ENCODE results near the gene SMG6. TPM values are rescaled to one million over a fixed set of nuclear protein-coding genes. Genes with fewer than 3 reads are reported as not detected.

SMG6 gene
- total RNA-seq, 3 donors from 2014 or later, result 24.9 to 29.3 (median 29.0) TPM

DNA sequence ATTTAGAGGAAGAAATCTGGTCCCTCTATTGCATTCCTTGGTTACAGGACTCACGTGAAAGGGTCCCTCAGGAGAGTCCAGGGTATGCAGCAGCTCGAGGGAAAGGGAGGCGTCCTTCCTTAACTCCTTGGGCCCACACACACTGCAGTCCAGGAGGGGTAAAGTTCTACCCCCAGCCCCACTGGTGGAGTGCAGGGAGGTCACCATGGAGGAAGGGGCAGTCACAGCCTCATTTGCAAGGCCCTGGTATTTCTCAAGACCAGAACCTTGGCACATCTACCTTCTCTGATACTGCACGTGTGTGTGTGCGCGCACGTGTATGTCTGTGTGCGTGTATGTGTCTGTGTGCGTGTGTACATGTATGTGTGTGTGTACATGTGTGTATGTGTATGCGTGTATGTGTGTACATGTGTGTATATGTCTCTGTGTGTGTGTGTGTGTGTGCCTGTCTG is 237.6 kb downstream of the SMG6 start:
- Histone ChIP-seq H3K36me3 (no peaks in the 10 kb centered on the region), H3K9me3 (no peaks in the 10 kb centered on the region), H3K27ac (peak overlapping the region; percentile 74 to 89), H3K27me3 (no peaks in the 10 kb centered on the region), H3K4me1 (peaks cover 11 to 12% of the 10 kb centered on the region in 2 donors), H3K4me3 (no peak overlapping the region)
- intact Hi-C loops (cut with DNase I; ENCODE audit: low total_unique reads), result no loop called here
- TF ChIP-seq POLR2A (IDR thresholded peaks at IDR 0.05) (no peak), POLR2AphosphoS5 (IDR thresholded peaks at IDR 0.05) (peak; percentile 26 to 61 (median 36))
- DNase-seq (ENCODE audit: low spot score in 2 of 2), result no peak

DNA sequence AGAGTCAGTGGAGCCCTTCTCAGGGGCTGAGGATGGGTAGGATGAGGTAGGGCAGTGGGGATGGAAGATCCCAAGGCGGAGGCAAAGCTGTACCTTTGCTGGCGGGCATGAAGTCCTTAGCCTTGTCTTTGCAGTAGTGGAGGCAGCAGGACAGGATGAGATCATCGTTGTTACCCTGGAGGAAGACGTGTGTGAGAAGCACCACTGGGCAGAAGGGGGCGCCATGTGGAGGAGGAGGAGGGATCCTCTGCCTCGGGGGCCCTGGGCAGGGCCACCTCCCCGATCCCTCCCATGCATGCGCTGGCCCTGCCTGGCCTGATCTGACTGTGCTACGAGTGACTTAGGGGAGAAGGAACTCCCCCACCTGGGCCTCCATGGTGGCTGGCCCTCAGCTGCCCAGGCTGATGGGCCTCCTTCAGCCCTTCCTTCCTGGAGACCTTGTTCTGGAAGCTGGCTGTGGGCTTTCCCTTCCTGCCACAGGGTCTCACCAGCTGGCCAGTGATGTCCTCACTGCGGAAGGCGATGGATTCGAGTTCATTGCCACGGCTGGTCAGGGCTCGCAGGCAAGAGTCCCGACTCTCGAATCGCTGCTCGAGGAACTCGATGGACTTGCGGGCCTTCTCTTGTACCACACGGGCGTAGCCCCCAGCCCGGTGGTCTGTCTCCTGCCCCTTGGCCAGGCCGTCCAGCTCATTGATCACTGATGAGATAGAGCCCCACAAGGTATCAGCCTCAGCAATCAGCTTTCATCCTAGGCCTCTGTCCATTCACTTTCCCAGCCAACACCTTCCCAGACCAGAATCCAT is 238.4 kb downstream of the SMG6 start:
- DNase-seq (ENCODE audit: low spot score in 2 of 2), result no peak
- intact Hi-C loops (cut with DNase I; ENCODE audit: low total_unique reads), result no loop called here
- Histone ChIP-seq H3K4me1 (peaks cover 11 to 12% of the 10 kb centered on the region in 2 donors), H3K27me3 (no peaks in the 10 kb centered on the region), H3K36me3 (no peaks in the 10 kb centered on the region), H3K9me3 (no peaks in the 10 kb centered on the region), H3K4me3 (no peak overlapping the region), H3K27ac (peak overlapping the region; percentile 74 to 89)
- TF ChIP-seq POLR2AphosphoS5 (IDR thresholded peaks at IDR 0.05), result no peak

DNA sequence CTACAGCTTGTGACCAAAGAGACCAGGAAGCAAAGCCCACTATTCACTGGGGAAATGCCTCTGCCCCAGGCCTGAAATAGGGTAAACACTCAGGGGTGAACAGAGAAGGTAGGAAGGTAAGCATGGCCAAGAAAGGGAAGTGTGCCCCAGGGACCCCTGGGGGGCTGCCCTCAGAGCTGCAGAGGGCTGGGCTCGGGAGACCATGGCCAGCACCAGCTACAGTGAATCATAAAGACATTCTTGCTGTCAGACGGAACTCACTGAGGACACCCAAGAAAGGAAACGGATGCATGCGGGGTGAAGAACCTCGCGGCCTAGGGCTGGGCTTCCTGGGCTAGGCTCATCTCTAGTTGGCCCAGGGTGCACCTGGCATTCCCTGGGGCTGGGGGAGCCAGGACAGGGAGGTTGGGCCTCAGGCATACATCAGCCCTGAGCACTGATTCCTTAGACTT is 239.0 kb downstream of the SMG6 start:
- Histone ChIP-seq H3K9me3 (no peaks in the 10 kb centered on the region), H3K36me3 (no peaks in the 10 kb centered on the region), H3K4me1 (peaks cover 11 to 12% of the 10 kb centered on the region in 2 donors), H3K4me3 (no peak overlapping the region), H3K27ac (peak overlapping the region; percentile 74 to 89), H3K27me3 (no peaks in the 10 kb centered on the region)
- intact Hi-C loops (cut with DNase I; ENCODE audit: low total_unique reads), result no loop called here
- DNase-seq (ENCODE audit: low spot score in 2 of 2), result no peak
- no peak for TF ChIP-seq POLR2A (IDR thresholded peaks at IDR 0.05)

DNA sequence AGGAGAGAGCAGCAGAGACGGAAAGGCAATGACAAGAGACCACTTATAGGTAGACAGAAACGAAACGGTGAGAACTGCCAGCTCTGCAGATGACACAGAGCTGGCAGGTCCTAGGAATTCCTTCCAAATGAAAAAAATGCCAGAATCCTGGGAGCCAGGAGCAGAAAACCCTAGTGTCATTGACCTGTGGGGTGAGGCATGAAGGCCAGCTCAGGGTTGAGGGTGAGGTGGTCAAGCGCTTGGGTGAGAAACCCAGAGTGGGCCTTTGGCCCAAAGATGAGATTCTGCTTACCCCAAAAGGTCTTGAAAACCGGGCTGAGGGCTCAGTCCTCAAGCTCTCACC is 239.5 kb downstream of the SMG6 start:
- Histone ChIP-seq H3K27me3 (no peaks in the 10 kb centered on the region), H3K4me3 (no peak overlapping the region), H3K36me3 (no peaks in the 10 kb centered on the region), H3K4me1 (peaks cover 11 to 12% of the 10 kb centered on the region in 2 donors), H3K27ac (peak overlapping the region; percentile 74 to 89), H3K9me3 (no peaks in the 10 kb centered on the region)
- intact Hi-C loops (cut with DNase I; ENCODE audit: low total_unique reads), result no loop called here
- TF ChIP-seq, protein P1, sequence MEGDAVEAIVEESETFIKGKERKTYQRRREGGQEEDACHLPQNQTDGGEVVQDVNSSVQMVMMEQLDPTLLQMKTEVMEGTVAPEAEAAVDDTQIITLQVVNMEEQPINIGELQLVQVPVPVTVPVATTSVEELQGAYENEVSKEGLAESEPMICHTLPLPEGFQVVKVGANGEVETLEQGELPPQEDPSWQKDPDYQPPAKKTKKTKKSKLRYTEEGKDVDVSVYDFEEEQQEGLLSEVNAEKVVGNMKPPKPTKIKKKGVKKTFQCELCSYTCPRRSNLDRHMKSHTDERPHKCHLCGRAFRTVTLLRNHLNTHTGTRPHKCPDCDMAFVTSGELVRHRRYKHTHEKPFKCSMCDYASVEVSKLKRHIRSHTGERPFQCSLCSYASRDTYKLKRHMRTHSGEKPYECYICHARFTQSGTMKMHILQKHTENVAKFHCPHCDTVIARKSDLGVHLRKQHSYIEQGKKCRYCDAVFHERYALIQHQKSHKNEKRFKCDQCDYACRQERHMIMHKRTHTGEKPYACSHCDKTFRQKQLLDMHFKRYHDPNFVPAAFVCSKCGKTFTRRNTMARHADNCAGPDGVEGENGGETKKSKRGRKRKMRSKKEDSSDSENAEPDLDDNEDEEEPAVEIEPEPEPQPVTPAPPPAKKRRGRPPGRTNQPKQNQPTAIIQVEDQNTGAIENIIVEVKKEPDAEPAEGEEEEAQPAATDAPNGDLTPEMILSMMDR (IDR thresholded peaks at IDR 0.05), result no peak
- no peak for TF ChIP-seq POLR2AphosphoS5 (IDR thresholded peaks at IDR 0.05)
- no peak for TF ChIP-seq POLR2A (IDR thresholded peaks at IDR 0.05)
- no peak for DNase-seq (ENCODE audit: low spot score in 2 of 2)

DNA sequence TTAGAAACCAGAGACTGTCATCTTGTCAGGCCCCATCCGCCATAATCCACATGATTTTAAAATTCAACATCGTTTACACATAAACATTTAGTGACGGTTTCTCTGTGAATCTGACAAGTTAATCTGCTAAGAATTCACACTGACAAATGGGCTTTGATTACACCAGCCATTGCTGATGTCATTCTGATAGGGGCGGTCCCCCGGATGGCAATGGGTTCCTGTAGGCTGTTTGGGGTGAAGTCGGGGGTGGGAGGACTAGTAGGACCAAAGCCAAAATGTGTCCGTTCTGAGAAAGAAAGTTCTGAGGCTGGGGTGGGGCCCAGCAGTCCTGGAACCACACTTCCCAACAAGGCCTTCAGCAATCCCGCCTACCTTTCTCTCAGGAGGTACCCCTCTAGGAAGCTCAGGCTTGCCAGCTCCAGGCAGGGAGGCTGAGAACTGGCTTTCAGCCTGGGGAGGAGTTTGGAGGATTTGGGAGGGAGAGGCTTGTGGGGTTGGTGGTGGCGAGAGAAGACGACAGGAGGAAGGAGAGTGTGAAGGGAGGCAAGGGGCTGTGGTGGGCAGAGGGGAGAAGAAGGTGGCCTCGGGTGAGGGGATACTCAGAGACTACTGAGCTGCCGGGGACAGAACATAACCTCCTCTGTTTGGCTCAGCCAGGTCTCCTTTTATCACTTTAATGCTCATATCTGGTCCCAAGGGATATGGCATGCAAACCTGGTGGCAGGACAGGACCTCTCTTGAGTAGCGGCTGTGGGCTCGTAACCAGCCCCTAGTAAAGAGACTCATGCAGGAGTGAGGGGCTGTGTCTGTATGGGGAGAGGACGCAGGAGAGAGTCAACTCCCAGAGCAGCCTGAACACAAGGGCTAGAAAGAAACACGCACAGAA is 240.1 kb downstream of the SMG6 start:
- no peak overlapping the region for H3K4me3 ChIP-seq
- no peaks in the 10 kb centered on the region for H3K27me3 ChIP-seq
- intact Hi-C loops (cut with DNase I; ENCODE audit: low total_unique reads), result no loop called here
- TF ChIP-seq POLR2A (IDR thresholded peaks at IDR 0.05) (no peak), POLR2AphosphoS5 (IDR thresholded peaks at IDR 0.05) (no peak)
- TF ChIP-seq, protein P1 (IDR thresholded peaks at IDR 0.05), result no peak
- DNase-seq (ENCODE audit: low spot score in 2 of 2), result no peak
- H3K9me3 ChIP-seq, result no peaks in the 10 kb centered on the region
- no peaks in the 10 kb centered on the region for H3K36me3 ChIP-seq
- H3K4me1 ChIP-seq, result peaks cover 10 to 12% of the 10 kb centered on the region in 2 donors
- H3K27ac ChIP-seq, result peak overlapping the region; percentile 74 to 89

DNA sequence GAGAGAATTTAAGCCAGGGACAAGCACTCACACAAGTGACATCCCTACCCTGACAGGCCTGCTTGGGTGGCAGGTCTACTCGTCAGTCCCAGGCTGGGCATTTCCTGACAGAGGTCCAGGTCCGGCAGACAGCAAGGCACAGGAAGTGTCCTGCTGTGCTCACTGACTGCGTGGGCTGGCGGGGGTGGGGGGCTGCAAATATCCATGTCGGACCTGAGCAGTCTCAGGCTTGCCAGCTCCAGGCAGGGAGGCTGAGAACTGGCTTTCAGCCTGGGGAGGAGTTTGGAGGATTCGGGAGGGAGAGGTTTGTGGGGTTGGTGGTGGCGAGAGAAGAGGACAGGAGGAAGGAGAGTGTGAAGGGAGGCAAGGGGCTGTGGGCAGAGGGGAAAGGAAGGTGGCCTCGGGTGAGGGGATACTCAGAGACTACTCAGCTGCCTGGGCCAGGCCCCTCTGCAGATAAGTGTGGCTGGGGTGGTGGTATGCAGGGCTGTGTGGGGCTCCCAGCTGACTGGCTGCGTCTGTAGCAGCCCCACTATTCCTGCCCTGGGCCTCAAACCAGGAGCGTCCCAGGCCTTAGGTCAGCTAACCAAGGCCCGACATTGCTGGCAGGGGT is 240.9 kb downstream of the SMG6 start:
- no peaks in the 10 kb centered on the region for H3K9me3 ChIP-seq
- TF ChIP-seq POLR2AphosphoS5 (IDR thresholded peaks at IDR 0.05) (no peak), POLR2A (IDR thresholded peaks at IDR 0.05) (no peak)
- TF ChIP-seq, protein P1 (IDR thresholded peaks at IDR 0.05), result no peak
- H3K4me1 ChIP-seq, result peaks cover 3 to 4% of the 10 kb centered on the region in 2 donors
- no peaks in the 10 kb centered on the region for H3K36me3 ChIP-seq
- DNase-seq (ENCODE audit: low spot score in 2 of 2), result no peak
- intact Hi-C loops (cut with DNase I; ENCODE audit: low total_unique reads), result no loop called here
- H3K4me3 ChIP-seq, result no peak overlapping the region
- peak overlapping the region; percentile 74 to 89 for H3K27ac ChIP-seq
- no peaks in the 10 kb centered on the region for H3K27me3 ChIP-seq
